ENCODE measurements around the gene TRIP12. TPM values are rescaled to one million over a fixed set of nuclear protein-coding genes. Genes with fewer than 3 reads are reported as not detected.
"Not testable (repeated sequence)": the region's sequence is repeated elsewhere in the genome, so short reads cannot be mapped to it uniquely, and the experiment has no call there.

The TRIP12 gene
- polyA plus RNA-seq, 3 donors, result 22.2 to 56.7 (median 44.0) TPM

GRCh38 chr2:229925201-229925600 is 3.4 kb upstream of the TRIP12 start:
- Histone ChIP-seq H3K27me3 (ENCODE audit: control insufficient read depth in 2 of 2, insufficient read depth in 2 of 2, low read length in 2 of 2) (no peaks in the 10 kb centered on the region), H3K9ac (ENCODE audit: insufficient read depth, low read length, poor library complexity, severe bottlenecking) (no peak overlapping the region), H3K9me3 (replicated peaks in 1 of 2; ENCODE audit: control insufficient read depth in 1 of 2, insufficient read depth in 1 of 2, low read length in 2 of 2) (no peaks in the 10 kb centered on the region), H3K4me3 (replicated peaks in 1 of 3; ENCODE audit: low read depth in 2 of 3, low read length in 3 of 3) (no peak overlapping the region), H3K79me2 (ENCODE audit: insufficient read depth, low read length) (peaks cover 16% of the 10 kb centered on the region), H4K20me1 (ENCODE audit: insufficient read depth, low read length) (peaks cover 9% of the 10 kb centered on the region), H3K36me3 (replicated peaks in 1 of 2; ENCODE audit: control insufficient read depth in 1 of 2, insufficient read depth in 2 of 2, low read length in 2 of 2) (no peaks in the 10 kb centered on the region), H2AFZ (ENCODE audit: insufficient read depth, low read depth, low read length, poor library complexity, severe bottlenecking) (no peak overlapping the region), H3K4me2 (replicated peaks; ENCODE audit: extremely low read depth, low read length, poor library complexity, severe bottlenecking) (no peak overlapping the region), H3K27ac (ENCODE audit: low read depth in 1 of 2, low read length in 2 of 2) (no peak overlapping the region), H3K4me1 (ENCODE audit: control insufficient read depth in 1 of 2, insufficient read depth in 2 of 2, low read length in 2 of 2) (peaks cover 13 to 17% of the 10 kb centered on the region in 2 donors)
- Mint-ChIP-seq H3K9me3 (no peaks in the 10 kb centered on the region), H3K4me1 (peaks cover 17% of the 10 kb centered on the region), H3K27ac (no peak overlapping the region), H3K36me3 (no peaks in the 10 kb centered on the region), H3K27me3 (ENCODE audit: low read depth in 3 of 3) (no peaks in the 10 kb centered on the region), H3K4me3 (no peak overlapping the region)
- no peak for TF ChIP-seq CTCF (IDR thresholded peaks at IDR 0.05)
- intact Hi-C loops (cut with micrococcal nuclease), result loop anchor here in 1 of 2 donors (10.0 kb wide), 1 partner anchor 400 kb away; the partner anchor contains the start of gene SP140L
- no peak for DNase-seq

DNA sequence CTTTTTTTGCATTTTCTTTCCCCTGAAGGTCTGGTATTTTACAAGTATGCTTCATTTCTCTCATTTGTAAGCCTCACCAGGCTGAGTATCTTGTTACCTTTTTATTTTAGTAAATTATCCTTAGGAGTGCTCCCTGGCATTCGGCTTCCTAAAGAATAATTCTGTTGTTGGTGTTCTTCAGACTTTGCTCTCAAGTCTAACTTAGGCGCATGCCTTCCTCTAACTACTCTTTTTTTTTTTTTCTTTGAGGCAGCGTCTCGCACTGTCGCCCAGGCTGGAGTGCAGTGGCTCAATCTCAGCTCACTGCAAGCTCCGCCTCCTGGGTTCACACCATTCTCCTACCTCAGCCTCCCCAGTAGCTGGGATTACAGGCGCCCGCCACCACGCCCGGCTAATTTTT is 2.7 kb upstream of the TRIP12 start:
- not testable (repeated sequence) for H3K4me2 ChIP-seq (replicated peaks; ENCODE audit: extremely low read depth, low read length, poor library complexity, severe bottlenecking); H3K27ac ChIP-seq (ENCODE audit: low read depth in 1 of 2, low read length in 2 of 2); H3K4me3 Mint-ChIP-seq; H3K27me3 ChIP-seq (ENCODE audit: control insufficient read depth in 2 of 2, insufficient read depth in 2 of 2, low read length in 2 of 2); H3K27ac Mint-ChIP-seq; H3K9ac ChIP-seq (ENCODE audit: insufficient read depth, low read length, poor library complexity, severe bottlenecking); H3K9me3 Mint-ChIP-seq; H3K36me3 ChIP-seq (replicated peaks in 1 of 2; ENCODE audit: control insufficient read depth in 1 of 2, insufficient read depth in 2 of 2, low read length in 2 of 2); H3K27me3 Mint-ChIP-seq (ENCODE audit: low read depth in 3 of 3); H2AFZ ChIP-seq (ENCODE audit: insufficient read depth, low read depth, low read length, poor library complexity, severe bottlenecking); H3K36me3 Mint-ChIP-seq; H3K4me3 ChIP-seq (replicated peaks in 1 of 3; ENCODE audit: low read depth in 2 of 3, low read length in 3 of 3); H3K9me3 ChIP-seq (replicated peaks in 1 of 2; ENCODE audit: control insufficient read depth in 1 of 2, insufficient read depth in 1 of 2, low read length in 2 of 2); DNase-seq
- peaks cover 23% of the 10 kb centered on the region for H3K79me2 ChIP-seq (ENCODE audit: insufficient read depth, low read length)
- H3K4me1 Mint-ChIP-seq, result peaks cover 23% of the 10 kb centered on the region
- intact Hi-C loops (cut with micrococcal nuclease), result loop anchor here in 1 of 2 donors (10.0 kb wide), 1 partner anchor 400 kb away; the partner anchor contains the start of gene SP140L
- H4K20me1 ChIP-seq (ENCODE audit: insufficient read depth, low read length), result peaks cover 16% of the 10 kb centered on the region
- WGBS (ENCODE audit: insufficient coverage), result 100% methylated on average over 1 of the region's 10 CpGs
- H3K4me1 ChIP-seq (ENCODE audit: control insufficient read depth in 1 of 2, insufficient read depth in 2 of 2, low read length in 2 of 2), result peaks cover 18 to 24% of the 10 kb centered on the region in 2 donors
